ENCODE measurements around the gene DIP2C.
A peak's percentile ranks its signal among the peaks of the same experiment; 100 is the strongest.

Gene DIP2C

GRCh38 chr10:494149-494542 is 195.3 kb downstream of the DIP2C start:
- DNase-seq (ENCODE audit: low spot score), result no peak

- no peak for DNase-seq (ENCODE audit: low spot score)
Measured at GRCh38 chr10:493391-494148, 195.9 kb downstream of the DIP2C start.

- no peak for DNase-seq (ENCODE audit: low spot score)
Measured at GRCh38 chr10:492836-493235, 196.6 kb downstream of the DIP2C start.

- DNase-seq (ENCODE audit: low spot score), result no peak
Measured at GRCh38 chr10:491667-492424, 197.6 kb downstream of the DIP2C start.

GRCh38 chr10:490891-491571 is 198.4 kb downstream of the DIP2C start:
- DNase-seq (ENCODE audit: low spot score), result no peak

GRCh38 chr10:490256-490655 is 199.2 kb downstream of the DIP2C start:
- DNase-seq (ENCODE audit: low spot score), result no peak

GRCh38 chr10:489330-489729 is 200.1 kb downstream of the DIP2C start:
- no peak for DNase-seq (ENCODE audit: low spot score)

GRCh38 chr10:488933-489215 is 200.6 kb downstream of the DIP2C start:
- no peak for DNase-seq (ENCODE audit: low spot score)

- no peak for DNase-seq (ENCODE audit: low spot score)
Measured at GRCh38 chr10:488081-488932, 201.2 kb downstream of the DIP2C start.

GRCh38 chr10:486666-487322 is 202.7 kb downstream of the DIP2C start:
- DNase-seq (ENCODE audit: low spot score), result no peak

- no peak for DNase-seq (ENCODE audit: low spot score)
Measured at GRCh38 chr10:486206-486605, 203.3 kb downstream of the DIP2C start.

GRCh38 chr10:485776-486175 is 203.7 kb downstream of the DIP2C start:
- no peak for DNase-seq (ENCODE audit: low spot score)

- DNase-seq (ENCODE audit: low spot score), result no peak
Measured at GRCh38 chr10:484925-485661, 204.4 kb downstream of the DIP2C start.

- peak; percentile 11 for DNase-seq (ENCODE audit: low spot score)
Measured at GRCh38 chr10:484441-484924, 205.0 kb downstream of the DIP2C start.

- DNase-seq (ENCODE audit: low spot score), result no peak
Measured at GRCh38 chr10:483261-483660, 206.2 kb downstream of the DIP2C start.

- DNase-seq (ENCODE audit: low spot score), result no peak
Measured at GRCh38 chr10:482848-483247, 206.6 kb downstream of the DIP2C start.

GRCh38 chr10:482051-482501 is 207.4 kb downstream of the DIP2C start:
- no peak for DNase-seq (ENCODE audit: low spot score)

- no peak for DNase-seq (ENCODE audit: low spot score)
Measured at GRCh38 chr10:481628-482027, 207.8 kb downstream of the DIP2C start.

GRCh38 chr10:480928-481552 is 208.4 kb downstream of the DIP2C start:
- DNase-seq (ENCODE audit: low spot score), result no peak

- no peak for DNase-seq (ENCODE audit: low spot score)
Measured at GRCh38 chr10:480498-480927, 209.0 kb downstream of the DIP2C start.

All from kidney tubule cell (primary cell).